ENCODE data around the gene CAMTA1. TPM values are rescaled to one million over a fixed set of nuclear protein-coding genes. Genes with fewer than 3 reads are reported as not detected.

The CAMTA1 gene
- total and polyA plus RNA-seq, 9 of the 15 experiments (the other 6 are each of a cell fraction or from before 2014, with no cell fraction given) = 43.9 to 161 (median 65.9) TPM

DNA sequence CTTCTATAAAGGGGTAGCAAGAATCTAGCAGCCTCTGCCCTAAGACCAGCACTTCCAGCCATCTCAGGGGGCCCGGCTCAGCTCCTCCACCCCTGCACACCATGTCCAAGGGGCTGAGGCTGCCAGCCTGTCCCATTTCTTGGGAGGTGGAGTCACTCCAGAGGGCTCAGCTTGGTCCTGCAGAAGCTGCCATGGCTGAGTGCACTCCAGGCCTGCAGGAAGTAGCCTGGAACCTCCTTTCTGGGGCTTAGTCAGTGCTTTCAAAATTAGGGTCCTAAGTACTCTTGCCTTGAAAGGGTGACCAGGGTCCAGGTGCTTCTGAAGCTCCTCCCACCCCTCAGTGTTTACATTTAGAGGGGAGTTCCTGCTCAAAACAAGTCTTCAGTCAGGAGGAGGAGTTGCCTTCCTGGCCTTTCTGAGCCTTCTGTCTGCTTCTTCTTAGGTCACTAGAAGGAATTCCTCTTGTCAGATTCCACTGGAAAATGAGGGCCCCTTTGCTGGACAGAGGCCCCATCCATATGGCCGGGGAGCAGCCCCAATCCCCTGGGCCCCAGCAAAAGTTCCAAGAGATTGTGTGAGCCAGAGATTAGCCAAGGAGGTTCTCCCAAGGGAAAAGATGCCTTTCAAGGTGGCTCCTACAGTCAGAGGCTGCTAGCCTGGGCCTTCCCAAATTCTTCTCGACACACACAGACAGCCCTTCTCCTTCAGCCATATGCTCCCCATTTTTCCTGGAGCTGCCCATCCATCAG lies 857.7 kb downstream of the CAMTA1 start (continued):
- no peak for TF ChIP-seq TEAD4 (IDR thresholded peaks at IDR 0.05; ENCODE audit: low read length)
- no peak for TF ChIP-seq TEAD4 (CRISPR knock-in tag; IDR thresholded peaks at IDR 0.05; ENCODE audit: borderline replicate concordance)
- TF ChIP-seq KLF10 (CRISPR knock-in tag; IDR thresholded peaks at IDR 0.05) = no peak
- TF ChIP-seq ZNF274 (IDR thresholded peaks at IDR 0.05; ENCODE audit: borderline replicate concordance, low read depth, low read length) = no peak
- TF ChIP-seq SIN3B (IDR thresholded peaks at IDR 0.05; ENCODE audit: low read depth) = no peak
- no peak for TF ChIP-seq WHSC1 (IDR thresholded peaks at IDR 0.05; ENCODE audit: low read length)
- TF ChIP-seq, protein P1, sequence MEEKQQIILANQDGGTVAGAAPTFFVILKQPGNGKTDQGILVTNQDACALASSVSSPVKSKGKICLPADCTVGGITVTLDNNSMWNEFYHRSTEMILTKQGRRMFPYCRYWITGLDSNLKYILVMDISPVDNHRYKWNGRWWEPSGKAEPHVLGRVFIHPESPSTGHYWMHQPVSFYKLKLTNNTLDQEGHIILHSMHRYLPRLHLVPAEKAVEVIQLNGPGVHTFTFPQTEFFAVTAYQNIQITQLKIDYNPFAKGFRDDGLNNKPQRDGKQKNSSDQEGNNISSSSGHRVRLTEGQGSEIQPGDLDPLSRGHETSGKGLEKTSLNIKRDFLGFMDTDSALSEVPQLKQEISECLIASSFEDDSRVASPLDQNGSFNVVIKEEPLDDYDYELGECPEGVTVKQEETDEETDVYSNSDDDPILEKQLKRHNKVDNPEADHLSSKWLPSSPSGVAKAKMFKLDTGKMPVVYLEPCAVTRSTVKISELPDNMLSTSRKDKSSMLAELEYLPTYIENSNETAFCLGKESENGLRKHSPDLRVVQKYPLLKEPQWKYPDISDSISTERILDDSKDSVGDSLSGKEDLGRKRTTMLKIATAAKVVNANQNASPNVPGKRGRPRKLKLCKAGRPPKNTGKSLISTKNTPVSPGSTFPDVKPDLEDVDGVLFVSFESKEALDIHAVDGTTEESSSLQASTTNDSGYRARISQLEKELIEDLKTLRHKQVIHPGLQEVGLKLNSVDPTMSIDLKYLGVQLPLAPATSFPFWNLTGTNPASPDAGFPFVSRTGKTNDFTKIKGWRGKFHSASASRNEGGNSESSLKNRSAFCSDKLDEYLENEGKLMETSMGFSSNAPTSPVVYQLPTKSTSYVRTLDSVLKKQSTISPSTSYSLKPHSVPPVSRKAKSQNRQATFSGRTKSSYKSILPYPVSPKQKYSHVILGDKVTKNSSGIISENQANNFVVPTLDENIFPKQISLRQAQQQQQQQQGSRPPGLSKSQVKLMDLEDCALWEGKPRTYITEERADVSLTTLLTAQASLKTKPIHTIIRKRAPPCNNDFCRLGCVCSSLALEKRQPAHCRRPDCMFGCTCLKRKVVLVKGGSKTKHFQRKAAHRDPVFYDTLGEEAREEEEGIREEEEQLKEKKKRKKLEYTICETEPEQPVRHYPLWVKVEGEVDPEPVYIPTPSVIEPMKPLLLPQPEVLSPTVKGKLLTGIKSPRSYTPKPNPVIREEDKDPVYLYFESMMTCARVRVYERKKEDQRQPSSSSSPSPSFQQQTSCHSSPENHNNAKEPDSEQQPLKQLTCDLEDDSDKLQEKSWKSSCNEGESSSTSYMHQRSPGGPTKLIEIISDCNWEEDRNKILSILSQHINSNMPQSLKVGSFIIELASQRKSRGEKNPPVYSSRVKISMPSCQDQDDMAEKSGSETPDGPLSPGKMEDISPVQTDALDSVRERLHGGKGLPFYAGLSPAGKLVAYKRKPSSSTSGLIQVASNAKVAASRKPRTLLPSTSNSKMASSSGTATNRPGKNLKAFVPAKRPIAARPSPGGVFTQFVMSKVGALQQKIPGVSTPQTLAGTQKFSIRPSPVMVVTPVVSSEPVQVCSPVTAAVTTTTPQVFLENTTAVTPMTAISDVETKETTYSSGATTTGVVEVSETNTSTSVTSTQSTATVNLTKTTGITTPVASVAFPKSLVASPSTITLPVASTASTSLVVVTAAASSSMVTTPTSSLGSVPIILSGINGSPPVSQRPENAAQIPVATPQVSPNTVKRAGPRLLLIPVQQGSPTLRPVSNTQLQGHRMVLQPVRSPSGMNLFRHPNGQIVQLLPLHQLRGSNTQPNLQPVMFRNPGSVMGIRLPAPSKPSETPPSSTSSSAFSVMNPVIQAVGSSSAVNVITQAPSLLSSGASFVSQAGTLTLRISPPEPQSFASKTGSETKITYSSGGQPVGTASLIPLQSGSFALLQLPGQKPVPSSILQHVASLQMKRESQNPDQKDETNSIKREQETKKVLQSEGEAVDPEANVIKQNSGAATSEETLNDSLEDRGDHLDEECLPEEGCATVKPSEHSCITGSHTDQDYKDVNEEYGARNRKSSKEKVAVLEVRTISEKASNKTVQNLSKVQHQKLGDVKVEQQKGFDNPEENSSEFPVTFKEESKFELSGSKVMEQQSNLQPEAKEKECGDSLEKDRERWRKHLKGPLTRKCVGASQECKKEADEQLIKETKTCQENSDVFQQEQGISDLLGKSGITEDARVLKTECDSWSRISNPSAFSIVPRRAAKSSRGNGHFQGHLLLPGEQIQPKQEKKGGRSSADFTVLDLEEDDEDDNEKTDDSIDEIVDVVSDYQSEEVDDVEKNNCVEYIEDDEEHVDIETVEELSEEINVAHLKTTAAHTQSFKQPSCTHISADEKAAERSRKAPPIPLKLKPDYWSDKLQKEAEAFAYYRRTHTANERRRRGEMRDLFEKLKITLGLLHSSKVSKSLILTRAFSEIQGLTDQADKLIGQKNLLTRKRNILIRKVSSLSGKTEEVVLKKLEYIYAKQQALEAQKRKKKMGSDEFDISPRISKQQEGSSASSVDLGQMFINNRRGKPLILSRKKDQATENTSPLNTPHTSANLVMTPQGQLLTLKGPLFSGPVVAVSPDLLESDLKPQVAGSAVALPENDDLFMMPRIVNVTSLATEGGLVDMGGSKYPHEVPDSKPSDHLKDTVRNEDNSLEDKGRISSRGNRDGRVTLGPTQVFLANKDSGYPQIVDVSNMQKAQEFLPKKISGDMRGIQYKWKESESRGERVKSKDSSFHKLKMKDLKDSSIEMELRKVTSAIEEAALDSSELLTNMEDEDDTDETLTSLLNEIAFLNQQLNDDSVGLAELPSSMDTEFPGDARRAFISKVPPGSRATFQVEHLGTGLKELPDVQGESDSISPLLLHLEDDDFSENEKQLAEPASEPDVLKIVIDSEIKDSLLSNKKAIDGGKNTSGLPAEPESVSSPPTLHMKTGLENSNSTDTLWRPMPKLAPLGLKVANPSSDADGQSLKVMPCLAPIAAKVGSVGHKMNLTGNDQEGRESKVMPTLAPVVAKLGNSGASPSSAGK (IDR thresholded peaks at IDR 0.05) = no peak
